ENCODE results near the gene NNT.
"Not testable (repeated sequence)": the region's sequence is repeated elsewhere in the genome, so short reads cannot be mapped to it uniquely, and the experiment has no call there.

NNT gene

DNA sequence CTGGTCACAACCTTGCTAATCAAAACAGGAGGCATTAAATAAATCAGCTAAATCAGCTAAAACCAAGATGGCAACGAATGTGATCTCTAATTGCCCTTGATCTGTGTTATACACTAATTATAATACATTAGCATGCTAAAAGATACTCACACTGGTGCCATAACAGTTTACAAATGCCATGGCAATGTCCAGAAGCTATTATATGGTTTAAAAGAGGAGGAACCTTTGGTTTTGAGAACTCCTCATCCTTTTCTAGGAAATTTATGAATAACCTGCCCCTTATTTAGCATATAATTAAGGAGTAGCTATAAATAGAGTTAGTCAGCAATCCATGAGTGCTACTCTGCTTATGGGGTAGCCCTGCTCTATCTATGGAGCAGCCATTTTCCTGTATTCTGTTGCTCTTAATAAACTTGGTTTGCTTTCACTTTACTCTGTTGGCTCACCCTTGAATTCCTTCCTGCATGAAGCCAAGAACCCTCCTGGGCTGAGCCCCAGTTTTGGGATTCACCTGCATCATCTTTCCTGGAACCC lies 18.7 kb upstream of the NNT start:
- no peak for DNase-seq

- DNase-seq, result no peak
Measured at GRCh38 chr5:43588842-43589241, 14.1 kb upstream of the NNT start.

- no peak for DNase-seq
Measured at GRCh38 chr5:43589310-43589709, 13.7 kb upstream of the NNT start.

- no peak for DNase-seq
Measured at GRCh38 chr5:43590700-43591099, 12.3 kb upstream of the NNT start.

GRCh38 chr5:43592363-43592762 lies 10.6 kb upstream of the NNT start:
- no peak for DNase-seq

GRCh38 chr5:43598927-43599326 lies 4.1 kb upstream of the NNT start:
- not testable (repeated sequence) for DNase-seq

GRCh38 chr5:43601454-43602260 lies 1.3 kb upstream of the NNT start:
- no peak for DNase-seq

DNA sequence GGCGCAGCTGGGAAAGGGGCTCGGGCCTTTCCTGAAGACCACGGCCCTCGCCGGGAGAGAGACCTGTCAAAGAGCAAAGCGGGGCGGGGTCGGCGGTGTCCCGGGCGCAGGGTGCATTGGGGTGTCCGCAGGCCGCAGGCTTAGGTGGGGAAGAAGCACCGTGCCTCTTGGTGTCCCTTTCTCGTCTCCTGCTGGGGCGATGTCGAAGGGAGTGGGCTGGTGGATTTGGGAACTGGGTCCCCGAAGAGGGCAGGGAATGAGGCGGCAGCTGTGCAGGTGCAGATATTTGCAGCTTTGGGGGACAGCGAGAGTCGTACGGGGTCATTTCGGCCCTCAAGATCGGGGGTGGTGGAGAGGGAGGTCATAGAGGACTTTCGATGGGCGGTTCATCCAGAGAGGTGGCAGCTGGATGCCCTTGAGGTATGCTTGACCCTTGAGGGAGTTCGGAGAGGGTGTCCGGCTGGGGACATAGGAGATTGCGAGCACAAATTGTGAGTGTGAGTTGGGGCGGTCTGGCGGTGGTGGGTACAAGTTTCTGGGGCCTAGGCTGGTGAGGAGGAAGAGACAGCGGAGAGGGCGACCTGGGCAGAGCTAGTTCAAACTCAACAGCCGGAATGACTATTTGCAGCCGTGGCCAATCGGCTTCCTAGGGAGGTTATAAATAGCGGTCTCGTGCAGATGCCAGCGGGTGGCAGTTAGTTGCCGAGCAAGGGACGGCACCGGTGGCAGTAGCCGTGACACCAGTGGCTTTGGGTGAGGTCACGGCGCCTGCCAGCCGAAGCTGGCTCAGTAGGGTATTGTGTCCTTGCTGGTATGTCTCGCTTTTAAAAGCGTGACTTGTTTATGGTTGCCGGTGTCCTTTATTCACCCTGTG lies 601 bp downstream of the NNT start:
- peak; percentile 80 for DNase-seq

DNA sequence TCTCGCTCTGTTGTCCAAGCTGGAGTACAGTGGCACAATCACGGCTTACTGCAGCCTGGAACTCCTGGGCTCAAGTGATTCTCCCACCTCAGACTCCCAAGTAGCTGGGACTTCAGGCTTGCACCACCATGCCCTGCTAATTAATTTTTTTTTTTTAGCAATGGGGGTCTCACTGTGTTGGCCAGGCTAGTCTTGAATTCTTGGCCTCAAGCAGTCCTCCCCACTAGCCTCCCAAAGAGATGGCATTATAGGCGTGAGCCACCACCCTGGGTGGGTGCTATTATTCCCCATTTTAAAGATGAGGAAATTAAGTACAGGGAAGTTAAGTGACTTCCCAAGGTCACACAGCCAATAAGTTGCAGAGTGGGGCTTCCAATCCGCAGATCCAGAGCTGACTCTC lies 1.7 kb downstream of the NNT start:
- no peak for DNase-seq

DNA sequence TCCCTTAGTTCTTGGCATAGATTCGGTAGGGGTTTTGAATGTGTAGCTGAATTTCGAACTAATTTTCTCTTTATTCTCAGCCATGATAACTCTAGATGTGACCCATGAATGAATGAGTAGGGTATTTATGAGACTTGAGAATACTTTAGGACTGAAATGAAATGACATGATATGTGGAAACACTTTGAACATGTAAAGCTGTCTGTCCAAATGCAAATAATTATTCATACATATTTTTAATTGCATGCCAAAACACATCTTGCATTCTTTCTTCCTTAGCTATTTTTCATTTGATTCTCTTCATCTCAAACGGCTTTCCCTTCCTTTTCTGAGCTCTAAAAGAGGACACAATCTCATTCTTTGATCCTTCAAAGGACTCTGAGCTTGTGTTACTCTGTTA lies 3.4 kb downstream of the NNT start:
- DNase-seq, result no peak

DNA sequence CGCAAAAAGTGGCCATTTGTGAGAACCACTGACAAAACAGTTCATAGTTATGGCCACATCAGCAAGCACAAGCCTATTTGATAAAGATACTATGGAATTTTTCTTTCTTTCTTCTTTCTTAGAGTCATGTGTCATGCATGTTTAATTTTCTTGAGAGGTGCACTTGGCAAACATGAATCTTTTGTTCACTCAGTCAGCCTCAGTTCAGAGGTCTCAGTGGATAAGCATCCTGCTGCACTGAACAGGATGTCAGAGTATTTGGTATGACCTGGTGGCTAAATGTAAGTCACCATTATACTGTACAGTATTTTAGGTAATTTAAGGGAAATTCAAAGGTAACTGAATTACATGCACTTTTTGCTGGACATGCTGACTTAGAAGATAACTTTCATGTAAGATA lies 5.4 kb downstream of the NNT start:
- no peak for DNase-seq

GRCh38 chr5:43609752-43610151 lies 6.8 kb downstream of the NNT start:
- DNase-seq, result no peak

DNA sequence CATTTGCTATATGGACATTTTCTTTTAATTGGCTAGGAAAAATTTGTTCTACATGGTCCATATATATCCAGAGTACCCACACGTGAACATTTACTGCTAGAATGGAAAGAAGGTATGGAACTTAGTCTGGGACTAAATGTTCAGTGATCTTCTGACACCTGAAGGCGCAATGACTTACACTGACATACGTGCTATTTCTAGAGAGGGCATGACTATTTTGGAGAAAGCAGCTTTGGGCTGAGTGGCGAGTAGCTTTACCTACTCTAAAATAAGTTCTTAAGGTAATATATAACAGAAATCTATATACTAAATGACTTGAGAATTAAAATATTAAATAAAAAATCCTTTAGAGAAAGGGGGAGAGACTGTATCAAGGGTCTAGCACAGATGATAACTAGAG lies 10.4 kb downstream of the NNT start:
- no peak for DNase-seq

- no peak for DNase-seq
Measured at GRCh38 chr5:43615445-43616184, 12.6 kb downstream of the NNT start.

- DNase-seq, result no peak
Measured at GRCh38 chr5:43616535-43616934, 13.6 kb downstream of the NNT start.

DNA sequence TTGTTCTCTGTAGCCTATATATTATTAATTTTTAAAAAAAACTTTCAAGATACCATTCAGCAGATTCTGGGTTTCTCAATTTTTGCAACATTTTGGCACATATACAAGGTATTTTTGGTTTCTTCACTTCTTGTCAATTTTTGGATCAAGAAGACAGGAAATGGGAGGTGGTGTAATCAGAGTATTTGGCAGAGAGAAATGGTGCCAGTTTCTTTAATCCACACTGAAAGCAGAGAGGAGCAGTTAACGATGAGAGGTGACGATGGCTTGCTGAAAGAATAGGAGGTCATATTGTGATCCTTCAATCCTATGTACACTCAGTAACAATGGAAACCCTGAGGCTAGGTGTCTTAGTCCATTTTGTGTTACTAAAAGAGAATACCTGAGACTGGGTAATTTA lies 16.4 kb downstream of the NNT start:
- no peak for DNase-seq

DNA sequence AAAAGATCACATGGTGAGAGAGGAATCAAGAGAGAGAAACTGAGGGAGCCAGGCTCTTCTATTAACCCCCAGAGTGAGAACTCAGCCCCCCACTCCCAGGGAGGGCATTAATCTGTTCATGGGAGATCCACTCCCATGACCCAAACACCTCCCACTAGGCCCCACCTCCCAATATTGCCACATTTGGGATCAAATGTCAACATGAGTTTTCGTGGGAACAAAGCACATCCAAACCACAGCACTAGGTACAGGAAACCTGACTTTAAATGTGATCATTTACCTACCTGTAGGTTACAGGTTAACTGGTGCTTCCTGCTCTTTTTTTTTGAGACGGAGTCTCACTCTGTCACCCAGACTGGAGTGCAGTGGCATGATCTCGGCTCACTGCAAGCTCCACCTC lies 16.9 kb downstream of the NNT start:
- DNase-seq, result no peak

DNA sequence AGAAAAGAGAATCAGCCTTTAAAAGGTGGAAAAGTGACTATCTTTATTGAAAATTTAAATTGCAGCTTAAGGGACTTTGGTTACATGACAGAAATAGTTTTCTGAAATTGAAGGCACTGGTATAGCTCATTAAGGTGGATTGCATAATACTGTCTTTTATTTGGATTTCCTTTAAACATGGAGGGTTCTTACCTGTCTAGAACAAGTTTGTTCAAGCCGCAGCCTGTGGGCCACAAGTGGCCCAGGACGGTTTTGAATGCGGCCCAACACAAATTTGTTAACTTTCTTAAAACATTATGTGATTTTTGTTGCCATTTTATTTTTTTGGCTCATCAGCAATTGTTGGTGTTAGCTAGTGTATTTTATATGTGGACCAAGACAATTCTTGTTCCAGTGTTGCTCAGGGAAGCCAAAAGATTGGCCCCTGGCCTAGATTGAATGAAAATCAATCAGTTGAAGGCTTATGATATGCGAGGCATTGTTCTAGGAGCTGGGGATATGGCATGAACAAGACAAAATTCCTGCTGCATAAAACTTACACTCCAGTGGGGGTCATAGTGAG lies 18.0 kb downstream of the NNT start:
- no peak for DNase-seq

GRCh38 chr5:43622074-43622473 lies 19.1 kb downstream of the NNT start:
- DNase-seq, result no peak

DNA sequence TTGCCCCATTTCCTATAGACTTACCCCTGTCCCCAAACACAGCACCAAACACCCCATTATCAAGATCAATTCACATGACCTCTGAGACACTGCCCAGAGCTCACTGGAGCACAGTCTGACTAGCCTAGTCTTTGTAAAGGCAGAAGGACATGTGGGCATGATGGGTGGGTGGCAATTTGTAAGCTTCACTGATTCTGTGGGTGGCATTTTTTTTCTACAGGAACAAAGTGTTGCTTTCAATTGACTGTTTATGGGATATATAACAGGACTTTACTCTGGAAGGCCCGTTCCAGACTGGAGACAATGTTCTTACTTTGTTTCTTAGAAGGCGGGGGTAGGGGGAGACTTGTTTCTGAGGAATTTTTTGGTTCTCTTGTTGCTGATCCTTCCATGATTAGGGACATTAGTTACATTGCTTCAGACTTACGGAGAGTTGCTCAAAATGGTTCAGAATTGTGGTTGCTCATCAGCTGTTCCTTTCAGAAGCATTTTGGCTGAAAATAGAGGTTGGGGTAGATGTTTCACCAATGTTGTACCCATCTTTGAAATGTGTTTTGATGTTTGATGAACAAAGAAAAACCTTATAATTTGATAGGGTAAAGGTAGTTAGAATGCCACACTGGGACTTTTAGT lies 20.2 kb downstream of the NNT start:
- no peak for DNase-seq

DNA sequence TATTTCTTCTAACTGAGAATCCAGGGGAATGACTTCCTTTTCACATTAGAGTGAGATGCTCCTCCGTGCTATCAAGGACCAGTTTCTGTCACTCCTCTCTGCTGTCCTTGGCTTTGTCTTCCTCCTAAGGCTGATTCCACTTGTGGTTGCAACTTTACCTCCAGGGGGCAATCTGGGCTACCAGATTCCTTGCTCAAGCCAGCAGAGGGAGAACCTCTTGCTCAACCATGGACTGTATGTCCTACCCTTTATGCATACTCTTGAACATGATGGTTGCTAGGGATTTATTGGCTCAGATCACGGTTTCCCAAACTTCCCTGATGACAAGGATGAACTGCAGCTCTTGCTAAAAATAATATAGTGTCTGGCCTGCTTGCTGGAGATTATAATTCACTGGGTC lies 24.0 kb downstream of the NNT start:
- DNase-seq, result no peak

- peak; percentile 59 for DNase-seq
Measured at GRCh38 chr5:43631182-43631910, 28.4 kb downstream of the NNT start.

Data from GF-D8 (cell line).